Esophagus muscularis mucosa (tissue), 4 donors: Measurements from ENCODE around the gene RYR1. TPM values are rescaled to one million over a fixed set of nuclear protein-coding genes. Genes with fewer than 3 reads are reported as not detected.
"Not testable (repeated sequence)": the region's sequence is repeated elsewhere in the genome, so short reads cannot be mapped to it uniquely, and the experiment has no call there.

Experiments
- DNase-seq: peaks from one replicate; pipeline ENCODE4 v3.0.0-alpha.2; 2017; ENCODE audit errors: extremely low spot score
- H3K27ac ChIP-seq, 4 donors: fragments of 200-600 bp; sonication (generic); replicated peaks in 1 of 4; 1 replicate in 3 of 4; 2 replicates in 1 of 4; pipeline ENCODE4 v1.5.1; 2016 to 2019; ENCODE audit warnings: mild to moderate bottlenecking in 1 of 4
- H3K27me3 ChIP-seq, 4 donors: fragments of 200-600 bp; sonication (generic); one replicate each; pipeline versions ENCODE4 v1.5.1 to v1.6.0; 2016 to 2019
- H3K36me3 ChIP-seq, 4 donors: fragments of 200-600 bp; sonication (generic); one replicate each; pipeline ENCODE4 v1.5.1; 2016 to 2019
- H3K4me1 ChIP-seq, 4 donors: fragments of 200-600 bp; sonication (generic); one replicate each; pipeline ENCODE4 v1.5.1; 2016 to 2019
- H3K4me3 ChIP-seq, 4 donors: fragments of 200-600 bp; sonication (generic); 1 replicate in 2 of 4; 2 replicates in 2 of 4; pipeline ENCODE4 v1.5.1; 2016 to 2019; ENCODE audit warnings: mild to moderate bottlenecking in 4 of 4, moderate library complexity in 1 of 4
- H3K9me3 ChIP-seq, 4 donors: fragments of 200-600 bp; sonication (generic); 1 replicate in 3 of 4; 2 replicates in 1 of 4; pipeline ENCODE4 v1.5.1; 2016 to 2019
- CTCF ChIP-seq, 3 experiments: fragments of 200-600 bp in 2 of 3; fragments of 450-650 bp in 1 of 3; sonication (generic) in 2 of 3; IDR thresholded peaks; one replicate each; pipeline ENCODE4 v1.5.1; 2017 to 2019; ENCODE audit warnings: antibody characterized with exemption in 3 of 3, mild to moderate bottlenecking in 2 of 3, moderate library complexity in 1 of 3
- EP300 ChIP-seq: sonication (generic); formaldehyde crosslinking; IDR thresholded peaks from one replicate; pipeline ENCODE4 v1.6.1; 2017; ENCODE audit warnings: antibody characterized with exemption
- POLR2A ChIP-seq: fragments of 450-650 bp; IDR thresholded peaks from one replicate; pipeline ENCODE4 v1.6.1; 2017; ENCODE audit warnings: antibody characterized with exemption, moderate library complexity, mild to moderate bottlenecking, low read depth
- POLR2AphosphoS5 ChIP-seq, 2 donors: sonication (generic); formaldehyde crosslinking; IDR thresholded peaks; one replicate each; pipeline ENCODE4 v1.6.1; 2017; ENCODE audit warnings: antibody characterized with exemption in 2 of 2
- WGBS: methylation state at CpG from one replicate; pipeline ENCODE4 v1.1.5; 2018; 5-methylcytosine and 5-hydroxymethylcytosine counted together
- intact Hi-C: fragments of 100-400 bp; cut with DNase I; formaldehyde crosslinking; loops from one replicate; pipeline ENCODE4 v1.15.1; 2023
- total RNA-seq, 4 donors: library from RNA; depleted of rRNA; stranded (reverse); fragments of >200 nt; gene quantifications; one replicate each; pipeline versions ENCODE4 v1.1.0 to v1.2.1, GENCODE V29; 2016

Gene RYR1
- total RNA-seq, 4 donors from 2014 or later: 0.99 to 4.0 (median 2.7) TPM

GRCh38 chr19:38425810-38426466 lies 7.6 kb upstream of the RYR1 start, which contains the start of gene RASGRP4:
TSS of gene RASGRP4 (minus strand) at chr19:38426219. CDS start at chr19:38426091, 128 bp downstream.
- Histone ChIP-seq H3K9me3 (no peaks in the 10 kb centered on the region), H3K27ac (no peak within 1 kb of the TSS), H3K36me3 (no peaks in the 10 kb centered on the region), H3K4me3 (peak within 1 kb of the TSS; percentile 28 to 37 (median 34)), H3K27me3 (peaks cover 0 to 50% (median 3%) of the 10 kb centered on the region in 4 donors), H3K4me1 (no peaks in the 10 kb centered on the region)
- 24% methylated on average over 19 of the region's 20 CpGs for WGBS
- TF ChIP-seq POLR2AphosphoS5 (IDR thresholded peaks at IDR 0.05): no peak
- TF ChIP-seq POLR2A: no peak
- intact Hi-C loops: no loop called here
- no peak for DNase-seq

- intact Hi-C loops, H3K9me3 ChIP-seq, H3K4me3 ChIP-seq, H3K4me1 ChIP-seq, DNase-seq, H3K36me3 ChIP-seq, H3K27ac ChIP-seq: not testable (repeated sequence)
- peaks cover 0 to 50% (median 3%) of the 10 kb centered on the region in 4 donors for H3K27me3 ChIP-seq
- 68% methylated on average over 17 of the region's 17 CpGs for WGBS
Observed at GRCh38 chr19:38427035-38427677, 6.3 kb upstream of the RYR1 start.

DNA sequence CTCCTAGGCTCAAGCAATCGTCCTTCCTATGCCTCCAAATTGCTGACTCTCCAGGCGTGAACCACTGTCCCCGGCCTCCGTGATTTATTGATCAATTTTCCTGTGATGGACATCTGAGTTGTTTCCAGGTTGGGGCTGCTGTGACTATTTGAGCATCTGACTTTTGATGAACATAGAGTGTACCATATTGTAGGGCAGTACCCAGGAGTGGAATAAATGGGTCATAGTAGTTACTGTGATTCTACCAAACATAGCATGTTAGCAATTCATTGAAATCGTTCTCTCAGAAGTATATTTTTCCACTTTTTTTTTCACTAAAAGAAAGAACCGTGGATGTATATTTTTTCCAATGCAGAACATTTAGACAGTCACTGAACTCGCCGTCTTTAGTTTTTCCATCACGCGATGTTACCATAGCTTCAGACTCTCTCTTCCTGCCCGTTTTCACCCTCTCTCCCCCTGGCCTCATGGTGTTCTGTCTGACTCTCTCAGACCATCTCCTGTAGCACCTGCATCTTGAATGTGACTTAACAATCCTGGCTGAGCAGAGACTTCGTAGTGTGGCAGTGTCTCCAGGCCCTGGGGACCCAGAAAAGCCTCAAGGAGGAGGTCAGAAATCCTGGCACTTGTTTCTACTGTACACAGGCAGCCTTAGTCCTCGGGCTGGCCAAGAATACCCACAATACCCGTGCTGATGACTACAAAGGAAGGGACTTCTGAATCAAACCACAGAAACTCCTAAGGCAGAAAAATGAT lies 4.3 kb upstream of the RYR1 start:
- Histone ChIP-seq H3K9me3 (no peaks in the 10 kb centered on the region), H3K4me3 (no peak overlapping the region), H3K4me1 (peaks cover 0 to 9% (median 8%) of the 10 kb centered on the region in 4 donors), H3K36me3 (no peaks in the 10 kb centered on the region), H3K27me3 (peaks cover 0 to 50% (median 6%) of the 10 kb centered on the region in 4 donors), H3K27ac (no peak overlapping the region)
- no peak for TF ChIP-seq EP300
- TF ChIP-seq POLR2AphosphoS5 (IDR thresholded peaks at IDR 0.05): no peak
- TF ChIP-seq CTCF (IDR thresholded peaks at IDR 0.05): no peak
- TF ChIP-seq POLR2A: no peak
- intact Hi-C loops: no loop called here
- WGBS: 63% methylated on average over 14 of the region's 14 CpGs
- DNase-seq: no peak

DNA sequence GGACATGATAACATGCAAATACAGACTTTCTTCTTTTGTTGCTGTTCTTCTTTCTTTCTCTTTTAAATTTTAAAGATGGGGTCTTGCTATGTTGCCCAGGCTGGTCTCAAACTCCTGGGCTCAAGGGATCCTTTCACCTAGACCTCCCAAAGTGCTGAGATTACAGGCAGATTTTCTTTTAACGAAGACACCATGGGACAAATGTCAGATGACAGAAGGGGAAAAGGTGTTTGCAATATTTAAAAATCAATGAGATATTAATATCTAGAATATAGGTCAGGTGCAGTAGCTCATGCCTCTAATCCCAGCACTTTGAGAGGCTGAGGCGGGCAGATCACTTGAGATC lies 3.7 kb upstream of the RYR1 start:
- intact Hi-C loops: no loop called here
- H3K27ac ChIP-seq: no peak overlapping the region
- no peak for DNase-seq
- H3K27me3 ChIP-seq: peaks cover 0 to 50% (median 9%) of the 10 kb centered on the region in 4 donors
- WGBS: 94% methylated on average over 2 of the region's 2 CpGs
- TF ChIP-seq POLR2A (no peak), CTCF (IDR thresholded peaks at IDR 0.05) (no peak), POLR2AphosphoS5 (IDR thresholded peaks at IDR 0.05) (no peak)
- H3K4me1 ChIP-seq: peaks cover 0 to 9% (median 8%) of the 10 kb centered on the region in 4 donors
- H3K4me3 ChIP-seq: no peak overlapping the region
- H3K36me3 ChIP-seq: no peaks in the 10 kb centered on the region
- H3K9me3 ChIP-seq: no peaks in the 10 kb centered on the region

- intact Hi-C loops: no loop called here
- WGBS: 87% methylated on average over 7 of the region's 7 CpGs
- Histone ChIP-seq H3K4me1 (peaks cover 0 to 9% (median 8%) of the 10 kb centered on the region in 4 donors), H3K9me3 (no peaks in the 10 kb centered on the region), H3K27me3 (peaks cover 0 to 50% (median 9%) of the 10 kb centered on the region in 4 donors), H3K36me3 (no peaks in the 10 kb centered on the region), H3K27ac (no peak overlapping the region), H3K4me3 (no peak overlapping the region)
- no peak for TF ChIP-seq CTCF (IDR thresholded peaks at IDR 0.05)
- TF ChIP-seq POLR2AphosphoS5 (IDR thresholded peaks at IDR 0.05): no peak
- TF ChIP-seq POLR2A: no peak
- TF ChIP-seq EP300: no peak
- no peak for DNase-seq
Observed at GRCh38 chr19:38430931-38431330, 2.6 kb upstream of the RYR1 start.
